Measurements from ENCODE around the gene SRRD.
"Not testable (repeated sequence)": the region's sequence is repeated elsewhere in the genome, so short reads cannot be mapped to it uniquely, and the experiment has no call there.

Gene SRRD

DNA sequence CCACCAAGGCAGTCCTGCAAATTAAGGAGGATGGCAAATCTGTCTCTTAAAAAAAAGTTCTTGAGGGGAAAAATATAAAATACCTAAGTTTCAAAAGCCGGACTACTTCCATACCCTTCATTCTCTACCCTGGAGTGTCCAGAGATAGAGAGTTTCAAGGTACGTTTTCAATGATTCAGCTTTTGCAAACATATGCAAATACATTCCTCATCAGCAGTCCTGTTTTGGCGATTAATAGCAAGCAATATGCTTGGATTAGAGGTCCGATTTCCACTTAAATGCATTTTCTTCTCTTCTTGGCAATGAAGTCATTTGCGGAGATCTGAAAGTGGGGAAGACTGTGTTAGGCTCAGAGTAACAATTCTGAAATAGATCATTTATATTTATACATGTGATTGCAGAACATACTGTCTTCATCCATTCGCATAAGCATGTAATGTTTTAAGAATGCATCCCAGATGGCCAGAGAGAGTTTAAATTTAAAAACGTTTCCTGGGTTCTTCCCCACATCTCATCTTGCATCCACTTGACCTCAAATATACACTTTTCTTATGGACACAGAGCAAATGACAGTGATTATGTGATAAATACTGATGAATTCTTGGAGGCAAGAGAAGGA, 42.4 kb downstream of the SRRD start:
- no peak for DNase-seq

DNA sequence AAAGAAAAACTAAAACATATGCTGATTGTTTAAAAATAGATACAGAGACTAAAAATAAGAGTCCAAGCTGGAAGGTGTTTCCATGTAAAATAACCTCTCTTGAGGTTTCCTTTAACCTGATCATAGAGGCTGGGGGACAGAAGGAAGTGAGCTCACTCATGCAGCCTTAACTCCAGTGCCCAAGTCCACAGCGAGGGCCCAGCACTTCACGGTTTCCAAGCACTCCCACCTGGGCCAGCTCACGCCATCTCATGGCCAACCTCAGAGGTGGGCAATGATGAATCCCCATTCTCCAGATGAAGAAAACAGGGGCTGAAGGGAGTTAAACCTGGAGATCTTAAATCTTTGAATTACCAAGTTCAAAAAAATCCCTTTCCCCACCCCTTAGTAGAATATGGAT, 43.5 kb downstream of the SRRD start:
- no peak for DNase-seq

DNA sequence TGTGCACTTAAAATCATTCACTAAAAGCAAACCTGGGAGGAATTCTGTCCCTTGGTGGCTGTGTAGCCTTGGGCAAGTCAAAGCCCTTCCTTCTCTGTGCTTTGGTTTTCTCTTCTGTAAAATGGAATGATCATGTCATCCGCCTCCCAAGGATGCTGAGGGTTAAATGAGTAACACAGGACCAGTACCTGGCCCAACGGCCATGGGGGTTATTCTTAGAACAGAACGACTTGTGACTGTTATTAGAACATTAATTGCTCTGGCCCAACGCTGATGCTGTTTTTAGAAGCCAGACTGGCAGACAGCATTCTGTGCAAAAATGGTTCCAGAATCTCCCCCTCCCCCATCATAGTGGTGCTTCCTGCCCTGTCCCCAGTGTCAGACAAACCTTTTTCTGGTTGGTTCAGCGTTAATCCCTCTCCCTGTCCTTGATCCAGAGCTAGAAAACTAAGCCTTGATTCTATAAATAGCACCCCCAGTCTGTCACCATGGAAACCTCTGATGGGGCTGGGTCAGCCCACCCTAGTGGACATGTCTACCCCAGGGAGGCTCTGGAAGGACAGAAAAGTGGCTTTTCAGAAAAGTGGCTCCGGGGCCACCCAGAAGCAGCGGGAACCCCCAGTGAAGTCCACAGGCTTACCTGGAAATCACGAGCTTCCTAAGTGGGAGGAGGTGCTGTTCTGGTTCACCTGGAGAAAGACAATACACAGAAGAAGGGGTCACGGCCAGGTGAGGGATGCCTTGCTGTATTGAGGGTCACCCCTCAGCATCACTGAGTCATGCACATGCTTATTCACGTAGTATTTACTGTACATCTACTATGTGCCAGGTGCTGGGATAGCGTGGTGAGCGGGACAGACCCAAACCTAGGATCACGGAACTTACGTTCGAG, 44.1 kb downstream of the SRRD start:
- no peak for DNase-seq

DNA sequence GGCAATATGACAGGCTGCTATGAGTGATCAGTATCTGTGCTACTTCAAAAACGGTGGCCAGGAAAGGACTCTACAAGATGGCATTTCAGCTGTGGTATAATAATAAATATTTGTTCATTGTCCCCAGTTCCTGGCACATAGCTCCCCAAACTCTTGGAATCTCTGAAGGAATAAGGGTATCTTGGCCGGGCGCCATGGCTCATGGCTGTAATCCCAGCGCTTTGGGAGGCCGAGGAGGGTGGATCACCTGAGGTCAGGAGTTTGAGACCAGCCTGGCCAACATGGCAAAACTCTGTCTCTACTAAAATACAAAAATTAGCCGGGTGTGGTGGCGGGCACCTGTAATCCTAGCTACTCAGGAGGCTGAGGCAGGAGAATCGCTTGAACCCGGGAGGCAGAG, 44.8 kb downstream of the SRRD start:
- DNase-seq = not testable (repeated sequence)

DNA sequence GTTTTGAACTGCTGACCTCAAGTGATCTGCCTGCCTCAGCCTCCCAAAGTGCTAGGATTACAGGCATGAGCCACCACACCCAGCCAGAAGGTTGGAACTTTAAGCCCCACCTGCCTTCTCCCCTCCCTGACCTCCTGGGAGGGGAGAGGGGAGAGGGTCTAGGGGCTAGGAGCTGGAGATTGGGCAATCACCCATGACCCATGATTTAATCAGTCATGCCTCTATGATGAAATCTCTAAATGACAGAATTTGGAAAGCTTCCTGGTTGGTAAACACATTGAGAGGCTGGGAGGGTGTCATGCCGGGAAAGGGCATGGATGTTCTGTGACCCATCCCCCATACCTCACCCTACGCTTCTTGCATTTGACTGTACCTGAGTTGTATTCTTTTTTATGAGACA, 45.7 kb downstream of the SRRD start:
- DNase-seq = no peak

DNA sequence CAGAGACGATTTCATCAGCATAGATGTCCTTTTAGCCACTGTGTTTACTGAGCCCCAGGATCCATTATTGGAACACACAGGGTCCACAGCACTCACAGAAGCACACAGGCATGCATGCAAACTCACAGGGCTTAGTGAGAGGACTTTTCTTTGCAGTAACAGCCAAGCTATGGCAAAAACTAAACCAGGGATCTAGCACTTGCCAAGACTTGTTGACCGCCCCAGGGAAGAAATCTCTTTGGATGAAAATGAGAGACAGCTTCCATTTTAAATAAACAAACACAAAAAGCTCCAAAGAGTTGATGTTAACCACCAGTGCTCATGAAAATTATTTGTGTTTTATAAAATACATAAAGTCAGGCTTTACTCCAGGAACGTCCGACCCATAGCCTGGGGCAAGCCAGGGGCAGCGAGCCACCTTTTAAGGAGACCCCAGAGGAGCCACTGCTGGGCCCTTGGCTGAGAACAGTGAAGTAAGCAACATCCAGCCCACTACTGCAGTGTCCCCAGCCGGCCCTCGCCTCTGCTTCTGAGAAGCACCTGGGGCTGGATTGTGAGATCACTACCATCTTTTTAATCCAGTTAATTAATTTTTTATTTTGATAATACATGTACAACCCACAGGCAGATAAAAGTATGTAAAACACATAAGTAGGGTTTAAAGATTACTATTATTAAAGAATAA, 50.6 kb downstream of the SRRD start:
- DNase-seq = no peak

DNA sequence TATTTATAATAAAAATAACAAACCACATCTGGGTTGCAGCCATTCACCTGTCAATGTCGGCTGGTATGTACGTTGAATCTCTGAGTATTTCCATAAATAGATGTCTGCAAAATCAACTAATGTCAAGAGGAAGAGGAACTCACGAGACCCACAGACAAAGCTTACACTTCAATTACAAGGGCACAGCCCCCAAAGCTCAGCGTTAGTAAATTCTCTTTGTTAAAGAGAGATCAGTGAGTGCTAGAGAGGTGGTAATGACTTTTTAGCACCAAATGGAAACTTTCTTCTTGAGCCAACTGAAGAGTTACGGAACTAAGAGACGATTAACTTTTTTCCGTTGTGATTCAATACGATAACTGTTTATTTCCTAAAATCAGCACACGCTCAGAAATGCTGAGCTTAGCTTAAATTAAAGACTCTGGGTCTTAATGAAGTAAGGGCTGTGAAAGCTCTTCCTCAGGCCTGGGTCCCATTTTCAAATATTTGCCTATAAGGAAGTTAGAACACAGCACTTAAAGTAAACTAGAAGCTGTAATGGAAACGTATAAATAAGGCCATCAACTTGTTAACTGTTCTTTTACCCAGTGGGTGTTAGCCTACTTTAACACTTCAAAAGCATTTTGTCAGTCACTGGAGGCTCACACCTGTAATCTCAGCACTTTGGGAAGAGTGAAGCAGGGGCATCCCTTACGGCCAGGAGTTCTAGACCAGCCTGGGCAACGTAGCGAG, 51.4 kb downstream of the SRRD start:
- no peak for DNase-seq

DNA sequence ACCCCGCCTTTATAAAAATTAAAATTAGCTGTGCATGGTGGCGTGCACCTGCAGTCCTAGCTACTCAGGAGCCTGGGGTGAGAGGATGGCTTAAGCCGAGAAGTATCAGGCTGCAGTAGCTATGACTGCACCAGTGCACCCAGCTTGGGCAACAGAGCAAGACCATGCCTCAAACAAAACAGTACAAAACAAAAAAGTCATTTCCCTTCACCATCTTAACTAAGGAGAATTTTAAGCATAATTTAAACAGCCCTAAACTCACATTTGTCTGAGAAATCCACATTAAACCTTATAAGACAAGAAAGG, 51.9 kb downstream of the SRRD start:
- DNase-seq = no peak

DNA sequence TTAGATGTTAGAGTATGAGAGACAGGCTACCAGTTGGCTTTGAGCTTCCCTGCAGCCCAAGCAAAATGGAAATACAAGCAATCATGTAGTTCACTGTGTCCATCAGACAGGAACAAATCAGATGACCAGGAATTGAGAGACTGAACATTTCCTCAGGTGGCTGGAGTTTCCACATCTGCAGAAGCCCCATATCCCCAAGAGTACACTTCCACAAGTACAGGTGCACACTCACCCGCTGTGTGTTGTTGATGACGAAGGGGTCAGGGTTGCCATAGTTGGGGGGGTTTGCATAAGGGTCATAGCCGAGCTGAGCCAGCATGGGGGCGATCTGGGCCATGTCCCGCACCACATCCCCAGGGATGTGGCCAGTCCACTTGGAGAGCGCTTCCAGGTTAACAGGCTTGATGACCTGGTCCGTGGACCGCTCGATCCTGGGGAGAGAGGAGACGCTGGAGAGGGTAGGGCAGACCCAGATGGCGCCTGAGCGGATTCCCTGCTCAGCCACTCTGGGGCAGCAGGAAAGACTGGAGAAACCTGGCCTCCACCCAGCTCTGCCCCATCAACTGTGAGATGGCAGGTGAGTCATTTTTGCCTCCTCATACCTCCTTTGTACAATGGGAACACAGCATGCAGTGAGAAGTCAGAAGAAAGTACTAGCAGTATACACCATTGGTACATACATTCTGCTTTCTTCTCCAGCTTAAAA, 52.5 kb downstream of the SRRD start:
- DNase-seq = no peak

DNA sequence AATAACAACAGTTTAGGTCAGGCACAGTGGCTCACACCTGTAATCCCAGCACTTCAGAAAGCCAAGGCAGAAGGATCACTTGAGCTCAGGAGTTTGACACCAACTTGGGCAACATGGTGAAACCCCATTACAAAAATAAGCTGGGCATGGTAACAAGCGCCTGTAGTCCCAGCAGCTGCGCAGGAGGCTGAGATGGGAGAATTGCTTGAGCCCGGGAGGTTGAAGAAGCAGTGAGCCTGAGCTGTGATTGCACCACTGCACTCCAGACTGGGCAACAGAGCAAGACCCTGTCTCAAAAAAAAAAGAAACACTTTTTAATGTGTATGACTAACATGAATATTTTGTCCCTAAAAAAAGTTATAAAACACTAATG, 53.1 kb downstream of the SRRD start:
- no peak for DNase-seq

DNA sequence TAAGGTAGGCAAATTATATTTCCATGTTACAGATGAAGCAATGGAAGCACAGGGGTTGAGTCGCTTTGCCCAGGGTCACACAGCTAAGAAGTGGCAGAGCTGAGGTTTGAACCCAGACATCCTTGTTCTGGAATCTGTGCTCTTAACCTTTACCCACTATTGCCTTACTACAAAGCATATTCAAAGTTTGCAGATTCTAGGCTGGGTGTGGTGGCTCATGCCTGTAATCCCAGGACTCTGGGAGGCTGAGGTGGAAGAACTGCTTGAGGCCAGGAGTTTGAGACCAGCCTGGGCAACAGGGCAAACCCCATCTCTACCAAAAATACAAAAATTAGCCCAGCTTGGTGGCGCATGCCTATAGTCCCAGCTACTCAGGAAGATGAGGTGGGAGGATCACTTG, 56.4 kb downstream of the SRRD start:
- DNase-seq = no peak

DNA sequence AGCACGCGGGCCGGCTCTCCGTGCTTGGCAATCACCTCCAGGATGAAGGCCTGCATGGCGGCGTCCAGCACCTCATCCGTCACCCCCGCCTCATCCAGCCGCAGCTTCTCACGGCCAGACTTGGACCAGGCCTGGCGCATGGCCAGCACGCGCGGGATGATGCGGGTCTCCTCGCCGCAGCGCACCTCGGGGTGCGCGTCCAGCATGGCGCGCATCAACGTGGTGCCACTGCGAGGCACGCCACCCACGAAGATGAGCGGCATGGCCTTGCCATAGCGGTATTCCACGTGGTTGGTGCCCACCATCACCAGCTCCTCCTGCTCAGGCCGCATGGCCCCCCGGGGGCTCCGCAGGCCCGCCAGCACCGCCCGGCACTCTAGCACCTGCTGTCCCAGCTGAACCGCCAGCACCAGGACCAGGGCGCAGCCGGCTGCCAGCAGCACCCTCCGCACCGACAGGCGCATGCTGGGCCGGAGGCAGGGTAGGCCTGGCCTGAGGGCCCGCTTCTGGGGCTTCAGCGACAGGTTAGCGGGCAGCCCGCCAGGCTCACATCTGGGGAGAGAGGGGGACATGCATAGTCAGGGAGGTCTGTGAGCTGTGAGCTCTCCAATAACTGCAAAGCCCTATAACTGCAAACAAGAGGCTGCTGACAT, 57.6 kb downstream of the SRRD start:
- DNase-seq = no peak

DNA sequence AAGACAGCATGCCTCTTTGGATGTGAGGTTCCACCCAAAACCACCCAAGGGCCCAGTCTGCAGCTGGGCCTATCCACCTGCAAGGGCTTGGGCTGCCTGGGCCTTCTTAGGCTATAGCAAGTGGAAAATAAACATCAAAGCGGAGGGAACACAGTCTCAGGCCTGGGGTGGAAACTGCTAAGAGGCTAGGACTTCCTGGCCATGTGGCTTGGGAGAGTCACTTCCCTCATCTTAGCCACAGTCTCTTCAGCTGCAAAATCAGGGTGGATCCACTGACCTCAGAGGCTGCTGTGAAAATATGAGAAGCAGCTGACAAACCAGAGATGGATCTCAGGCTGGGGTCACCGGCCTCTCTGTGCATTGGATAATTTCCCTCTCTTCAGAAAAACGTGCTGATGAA, 59.2 kb downstream of the SRRD start:
- DNase-seq = no peak
